22Rv1 (cell line): ENCODE measurements around the gene C1orf198.

Source experiments
- CTCF ChIP-seq: fragments of 450-650 bp; IDR thresholded peaks from 2 replicates; pipeline ENCODE4 v1.5.1; 2017; ENCODE audit warnings: mild to moderate bottlenecking
- ZFX ChIP-seq: fragments of 450-650 bp; IDR thresholded peaks from 2 replicates; pipeline ENCODE4 v1.6.1; 2017; ENCODE audit warnings: antibody characterized with exemption, borderline replicate concordance

- TF ChIP-seq CTCF (no peak), ZFX (no peak)
Measured at GRCh38 chr1:230812568-230812967, 55.8 kb downstream of the C1orf198 start.
